ENCODE data around the gene TSPO2. TPM values are rescaled to one million over a fixed set of nuclear protein-coding genes. Genes with fewer than 3 reads are reported as not detected.

Gene TSPO2
- total RNA-seq, 2 experiments from 2014 or later = not detected

GRCh38 chr6:41058783-41059181 lies 16.5 kb downstream of the TSPO2 start:
- Histone ChIP-seq H3K9me3 (ENCODE audit: low read length) (no peaks in the 10 kb centered on the region), H3K9me2 (ENCODE audit: insufficient read depth, low read length) (no peaks in the 10 kb centered on the region), H4K20me1 (ENCODE audit: insufficient read depth, low read length) (no peaks in the 10 kb centered on the region), H3K4me2 (ENCODE audit: low read length) (no peak overlapping the region), H2AFZ (ENCODE audit: low read length) (no peak overlapping the region), H3K27ac (ENCODE audit: low read depth, low read length, poor library complexity, severe bottlenecking) (no peak overlapping the region), H3K4me3 (ENCODE audit: low read depth, low read length, poor library complexity, severe bottlenecking) (no peak overlapping the region), H3K4me1 (ENCODE audit: insufficient read depth, low read length, poor library complexity, severe bottlenecking) (peaks cover 23% of the 10 kb centered on the region), H3K36me3 (ENCODE audit: insufficient read depth, low read length) (peaks cover under 1% of the 10 kb centered on the region; the same call in 1 of the 2 replicates), H3K79me2 (ENCODE audit: insufficient read depth, low read depth, low read length) (no peaks in the 10 kb centered on the region)
- ChIA-PET POLR2A (no interaction called here), CTCF (ENCODE audit: unreplicated experiment) (interaction anchor here (0.6 kb wide), 1 partner anchor 224 kb away, joined by 4 read pairs; no protein-coding TSS in a partner anchor)
- BruUV-seq (replicated peaks) = no TSS peak
- TF ChIP-seq EZH2phosphoT487 (IDR thresholded peaks at IDR 0.05; ENCODE audit: borderline replicate concordance, low read depth, low read length) = no peak
- TF ChIP-seq CTCF (conservative IDR thresholded peaks at IDR 0.05; ENCODE audit: low read length) = 0 out of 2 replicates have a peak, but pooled peaks have one; percentile 0
- no peak for DNase-seq (ENCODE audit: low spot score)
- intact Hi-C loops (cut with micrococcal nuclease; ENCODE audit: unreplicated experiment) = no loop called here

GRCh38 chr6:41059556-41059955 lies 17.3 kb downstream of the TSPO2 start:
- no TSS peak for BruUV-seq (replicated peaks)
- CTCF ChIA-PET (ENCODE audit: unreplicated experiment) = no interaction called here

More at GRCh38 chr6:41059556-41059955, 17.3 kb downstream of the TSPO2 start:
- Histone ChIP-seq H3K4me1 (ENCODE audit: insufficient read depth, low read length, poor library complexity, severe bottlenecking) (peaks cover 18% of the 10 kb centered on the region), H4K20me1 (ENCODE audit: insufficient read depth, low read length) (no peaks in the 10 kb centered on the region), H3K9me3 (ENCODE audit: low read length) (no peaks in the 10 kb centered on the region), H2AFZ (ENCODE audit: low read length) (no peak overlapping the region), H3K9me2 (ENCODE audit: insufficient read depth, low read length) (no peaks in the 10 kb centered on the region), H3K4me3 (ENCODE audit: low read depth, low read length, poor library complexity, severe bottlenecking) (no peak overlapping the region), H3K4me2 (ENCODE audit: low read length) (no peak overlapping the region), H3K27ac (ENCODE audit: low read depth, low read length, poor library complexity, severe bottlenecking) (no peak overlapping the region), H3K36me3 (ENCODE audit: insufficient read depth, low read length) (peaks cover 7% of the 10 kb centered on the region), H3K79me2 (ENCODE audit: insufficient read depth, low read depth, low read length) (no peaks in the 10 kb centered on the region)
- POLR2A ChIA-PET = no interaction called here
- intact Hi-C loops (cut with micrococcal nuclease; ENCODE audit: unreplicated experiment) = no loop called here
- TF ChIP-seq EZH2phosphoT487 (IDR thresholded peaks at IDR 0.05; ENCODE audit: borderline replicate concordance, low read depth, low read length) (no peak), CTCF (conservative IDR thresholded peaks at IDR 0.05; ENCODE audit: low read length) (no peak)
- DNase-seq (ENCODE audit: low spot score) = no peak
